ENCODE measurements around the gene MOB3B.

- TF ChIP-seq CTCF (IDR thresholded peaks at IDR 0.05) = no peak
- TF ChIP-seq POLR2A (IDR thresholded peaks at IDR 0.05; ENCODE audit: low read length) = no peak
- TF ChIP-seq PHF8 (IDR thresholded peaks at IDR 0.05; ENCODE audit: borderline replicate concordance, low read depth) = no peak
- no peak for TF ChIP-seq NR3C1 (IDR thresholded peaks at IDR 0.05)
- no peak for TF ChIP-seq ZFP36 (IDR thresholded peaks at IDR 0.05; ENCODE audit: borderline replicate concordance, partially characterized antibody)
- no peak for TF ChIP-seq MAZ (IDR thresholded peaks at IDR 0.05; ENCODE audit: borderline replicate concordance, low read depth, low read length)
- TF ChIP-seq GATA3 (IDR thresholded peaks at IDR 0.05; ENCODE audit: borderline replicate concordance) = no peak
- TF ChIP-seq, protein P1, sequence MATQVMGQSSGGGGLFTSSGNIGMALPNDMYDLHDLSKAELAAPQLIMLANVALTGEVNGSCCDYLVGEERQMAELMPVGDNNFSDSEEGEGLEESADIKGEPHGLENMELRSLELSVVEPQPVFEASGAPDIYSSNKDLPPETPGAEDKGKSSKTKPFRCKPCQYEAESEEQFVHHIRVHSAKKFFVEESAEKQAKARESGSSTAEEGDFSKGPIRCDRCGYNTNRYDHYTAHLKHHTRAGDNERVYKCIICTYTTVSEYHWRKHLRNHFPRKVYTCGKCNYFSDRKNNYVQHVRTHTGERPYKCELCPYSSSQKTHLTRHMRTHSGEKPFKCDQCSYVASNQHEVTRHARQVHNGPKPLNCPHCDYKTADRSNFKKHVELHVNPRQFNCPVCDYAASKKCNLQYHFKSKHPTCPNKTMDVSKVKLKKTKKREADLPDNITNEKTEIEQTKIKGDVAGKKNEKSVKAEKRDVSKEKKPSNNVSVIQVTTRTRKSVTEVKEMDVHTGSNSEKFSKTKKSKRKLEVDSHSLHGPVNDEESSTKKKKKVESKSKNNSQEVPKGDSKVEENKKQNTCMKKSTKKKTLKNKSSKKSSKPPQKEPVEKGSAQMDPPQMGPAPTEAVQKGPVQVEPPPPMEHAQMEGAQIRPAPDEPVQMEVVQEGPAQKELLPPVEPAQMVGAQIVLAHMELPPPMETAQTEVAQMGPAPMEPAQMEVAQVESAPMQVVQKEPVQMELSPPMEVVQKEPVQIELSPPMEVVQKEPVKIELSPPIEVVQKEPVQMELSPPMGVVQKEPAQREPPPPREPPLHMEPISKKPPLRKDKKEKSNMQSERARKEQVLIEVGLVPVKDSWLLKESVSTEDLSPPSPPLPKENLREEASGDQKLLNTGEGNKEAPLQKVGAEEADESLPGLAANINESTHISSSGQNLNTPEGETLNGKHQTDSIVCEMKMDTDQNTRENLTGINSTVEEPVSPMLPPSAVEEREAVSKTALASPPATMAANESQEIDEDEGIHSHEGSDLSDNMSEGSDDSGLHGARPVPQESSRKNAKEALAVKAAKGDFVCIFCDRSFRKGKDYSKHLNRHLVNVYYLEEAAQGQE (IDR thresholded peaks at IDR 0.05) = no peak
Measured at GRCh38 chr9:27413511-27414219, 115.9 kb downstream of the MOB3B start.
